Measurements from ENCODE around the gene CSNK2A2. TPM values are rescaled to one million over a fixed set of nuclear protein-coding genes. Genes with fewer than 3 reads are reported as not detected.

CSNK2A2 gene
- total RNA-seq, 2 experiments from 2014 or later = 49.0 to 51.0 TPM

DNA sequence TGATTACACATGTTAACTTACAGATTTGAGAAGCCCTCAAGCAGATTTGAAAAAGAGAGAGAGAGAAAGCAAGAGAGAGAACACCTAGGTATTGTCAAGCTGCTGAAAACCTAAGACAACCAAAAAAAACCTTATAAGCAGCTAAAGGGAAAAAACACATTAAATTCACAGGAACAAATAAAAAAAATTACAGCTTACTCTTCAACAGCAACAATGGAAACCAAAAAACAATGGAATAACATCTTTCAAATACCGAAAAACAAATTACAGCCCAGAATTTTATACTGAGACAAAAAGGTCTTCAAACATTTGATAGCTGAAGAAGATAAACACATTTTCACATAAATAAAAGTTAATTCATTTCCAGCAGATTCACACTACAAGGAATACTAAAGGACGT is 60.3 kb downstream of the CSNK2A2 start:
- Mint-ChIP-seq H3K36me3 (ENCODE audit: low read depth) (peaks cover 44% of the 10 kb centered on the region), H3K4me3 (no peak overlapping the region), H3K9me3 (peaks cover 2% of the 10 kb centered on the region), H3K27me3 (no peaks in the 10 kb centered on the region), H3K27ac (no peak overlapping the region), H3K4me1 (ENCODE audit: low read depth) (no peaks in the 10 kb centered on the region)
- no peak overlapping the region for H3K27ac ChIP-seq (ENCODE audit: low read depth in 1 of 2, low read length in 2 of 2)
- H3K27me3 ChIP-seq (ENCODE audit: control insufficient read depth in 1 of 2, insufficient read depth in 2 of 2, low read length in 2 of 2) = no peaks in the 10 kb centered on the region
- no peaks in the 10 kb centered on the region for H3K36me3 ChIP-seq (ENCODE audit: insufficient read depth, low read length)
- H3K4me1 ChIP-seq (ENCODE audit: insufficient read depth, low read length) = no peaks in the 10 kb centered on the region
- DNase-seq (no peak), ATAC-seq (ENCODE audit: poor library complexity) (no peak)
- POLR2A ChIA-PET = interaction anchor here (0.7 kb wide), 1 partner anchor 36 kb away, joined by 3 read pairs; no protein-coding TSS in a partner anchor
- H3K4me3 ChIP-seq (ENCODE audit: low read length) = no peak overlapping the region
- CTCF ChIA-PET = interaction anchor here (0.7 to 1.2 kb wide), 2 partner anchors 10 to 40 kb away, joined by 3 to 6 read pairs; no protein-coding TSS in a partner anchor
- intact Hi-C loops (cut with DNase I, micrococcal nuclease) = no loop called here
- H3K9me3 ChIP-seq (ENCODE audit: control insufficient read depth in 1 of 2, insufficient read depth in 1 of 2, low read length in 2 of 2) = peaks cover 0 to 4% of the 10 kb centered on the region in 2 experiments
- no peak for TF ChIP-seq CTCF (IDR thresholded peaks at IDR 0.05)

GRCh38 chr16:58129097-58129936 is 68.6 kb downstream of the CSNK2A2 start, which contains the start of gene CFAP20:
Gene CFAP20, minus strand, starts transcription at chr16:58129381. Its CDS starts 266 bp downstream, at chr16:58129115.
- peaks cover 0 to 7% of the 10 kb centered on the region in 2 experiments for H3K9me3 ChIP-seq (ENCODE audit: control insufficient read depth in 1 of 2, insufficient read depth in 1 of 2, low read length in 2 of 2)
- peaks cover 40% of the 10 kb centered on the region for H3K4me1 ChIP-seq (ENCODE audit: insufficient read depth, low read length)
- H3K4me3 ChIP-seq (ENCODE audit: low read length) = peak within 1 kb of the TSS; percentile 99
- POLR2A ChIA-PET = interaction anchor here (0.5 to 2.2 kb wide), 24 partner anchors 11 to 1610 kb away, joined by 3 to 28 read pairs (median 3); partner anchors contain the start of genes BBS2, GINS3, KATNB1 and MMP15
- ATAC-seq (ENCODE audit: poor library complexity) = peak; percentile 84
- Mint-ChIP-seq H3K36me3 (ENCODE audit: low read depth) (peaks cover 27% of the 10 kb centered on the region), H3K4me3 (peak within 1 kb of the TSS; percentile 91), H3K27ac (peak within 1 kb of the TSS; percentile 88), H3K9me3 (peaks cover 2% of the 10 kb centered on the region), H3K4me1 (ENCODE audit: low read depth) (peaks cover 47% of the 10 kb centered on the region), H3K27me3 (no peaks in the 10 kb centered on the region)
- DNase-seq = peak; percentile 92 to 98 (median 96)
- CTCF ChIA-PET = interaction anchor here (0.9 to 5.4 kb wide), 4 partner anchors 33 to 394 kb away, joined by 3 to 21 read pairs (median 3); partner anchors contain the start of genes KATNB1, USB1 and ZNF319
- H3K27ac ChIP-seq (ENCODE audit: low read depth in 1 of 2, low read length in 2 of 2) = peak within 1 kb of the TSS; percentile 84 to 88
- no peak for TF ChIP-seq CTCF (IDR thresholded peaks at IDR 0.05)
- peaks cover 1% of the 10 kb centered on the region for H3K36me3 ChIP-seq (ENCODE audit: insufficient read depth, low read length)
- H3K27me3 ChIP-seq (ENCODE audit: control insufficient read depth in 1 of 2, insufficient read depth in 2 of 2, low read length in 2 of 2) = no peaks in the 10 kb centered on the region
- intact Hi-C loops (cut with DNase I, micrococcal nuclease) = loop anchor here (2.0 to 10.0 kb wide), 10 partner anchors 68 to 942 kb away; partner anchors contain the start of genes CSNK2A2 (in 2 of the 2), KATNB1 (in 2 of the 2), PSME3IP1 (in 1 of the 2) and RSPRY1 (in 1 of the 2)

GRCh38 chr16:58128711-58129096 is 69.2 kb downstream of the CSNK2A2 start:
- Mint-ChIP-seq H3K36me3 (ENCODE audit: low read depth) (peaks cover 27% of the 10 kb centered on the region), H3K4me1 (ENCODE audit: low read depth) (peaks cover 53% of the 10 kb centered on the region), H3K9me3 (peaks cover 2% of the 10 kb centered on the region), H3K4me3 (peak overlapping the region; percentile 91), H3K27me3 (no peaks in the 10 kb centered on the region), H3K27ac (peak overlapping the region; percentile 88)
- H3K36me3 ChIP-seq (ENCODE audit: insufficient read depth, low read length) = peaks cover 3% of the 10 kb centered on the region
- peak overlapping the region; percentile 99 for H3K4me3 ChIP-seq (ENCODE audit: low read length)
- TF ChIP-seq CTCF (IDR thresholded peaks at IDR 0.05) = no peak
- H3K9me3 ChIP-seq (ENCODE audit: control insufficient read depth in 1 of 2, insufficient read depth in 1 of 2, low read length in 2 of 2) = peaks cover 0 to 7% of the 10 kb centered on the region in 2 experiments
- intact Hi-C loops (cut with DNase I, micrococcal nuclease) = loop anchor here (2.0 to 10.0 kb wide), 10 partner anchors 69 to 941 kb away; partner anchors contain the start of genes CSNK2A2 (in 2 of the 2), KATNB1 (in 2 of the 2), PSME3IP1 (in 1 of the 2) and RSPRY1 (in 1 of the 2)
- POLR2A ChIA-PET = interaction anchor here (0.9 to 2.2 kb wide), 18 partner anchors 11 to 1609 kb away, joined by 3 to 28 read pairs (median 4); partner anchors contain the start of genes BBS2, GINS3, KATNB1 and MMP15
- H3K4me1 ChIP-seq (ENCODE audit: insufficient read depth, low read length) = peaks cover 44% of the 10 kb centered on the region
- H3K27ac ChIP-seq (ENCODE audit: low read depth in 1 of 2, low read length in 2 of 2) = peak overlapping the region; percentile 84 to 88
- no peaks in the 10 kb centered on the region for H3K27me3 ChIP-seq (ENCODE audit: control insufficient read depth in 1 of 2, insufficient read depth in 2 of 2, low read length in 2 of 2)
- CTCF ChIA-PET = interaction anchor here (1.0 to 5.4 kb wide), 4 partner anchors 9 to 129 kb away, joined by 3 to 21 read pairs (median 4); partner anchors contain the start of genes USB1 and ZNF319
- DNase-seq (peak in 1 of 14 experiments; percentile 26), ATAC-seq (ENCODE audit: poor library complexity) (no peak)
